HEK293T (cell line): ENCODE results near the gene NMBR.
"Not testable (repeated sequence)": the region's sequence is repeated elsewhere in the genome, so short reads cannot be mapped to it uniquely, and the experiment has no call there.

Experiments
- CTCF ChIA-PET: fragments of 350-600 bp; formaldehyde crosslinking; extraction: SDS; loops from one replicate; lab custom pipeline; 2021; ENCODE audit warnings: antibody characterized with exemption, inconsistent platforms; lab: Yijun Ruan, JAX
- POLR2A ChIA-PET: fragments of 350-600 bp; formaldehyde crosslinking; extraction: SDS; loops from one replicate; lab custom pipeline; 2020; ENCODE audit warnings: antibody characterized with exemption, inconsistent platforms; lab: Yijun Ruan, JAX
- DNase-seq: peaks from one replicate; pipeline ENCODE4 v3.0.0; 2012; ENCODE audit warnings: mixed read lengths; ENCODE audit errors: extremely low spot score
- ARNT ChIP-seq: fragments of 450-650 bp; IDR thresholded peaks from 2 replicates; pipeline ENCODE4 v1.6.1; 2017; ENCODE audit warnings: mild to moderate bottlenecking
- BHLHE40 ChIP-seq: fragments of 450-650 bp; IDR thresholded peaks from 2 replicates; pipeline ENCODE4 v1.6.1; 2016; ENCODE audit warnings: mild to moderate bottlenecking, moderate library complexity, borderline replicate concordance
- CTBP1 ChIP-seq: fragments of 450-650 bp; IDR thresholded peaks from 2 replicates; pipeline ENCODE4 v1.6.1; 2016; ENCODE audit warnings: borderline replicate concordance
- ELF4 ChIP-seq: fragments of 450-650 bp; IDR thresholded peaks from 2 replicates; pipeline ENCODE4 v1.6.1; 2017; ENCODE audit warnings: antibody characterized with exemption
- FOXA1 ChIP-seq: fragments of 450-650 bp; IDR thresholded peaks from 2 replicates; pipeline ENCODE4 v1.6.1; 2016; ENCODE audit warnings: mild to moderate bottlenecking
- FOXK2 ChIP-seq: fragments of 450-650 bp; IDR thresholded peaks from 2 replicates; pipeline ENCODE4 v1.6.1; 2016; ENCODE audit warnings: mild to moderate bottlenecking
- FOXM1 ChIP-seq: fragments of 450-650 bp; IDR thresholded peaks from 2 replicates; pipeline ENCODE4 v1.6.1; 2017; ENCODE audit warnings: mild to moderate bottlenecking, borderline replicate concordance
- HDGF ChIP-seq: fragments of 450-650 bp; IDR thresholded peaks from 2 replicates; pipeline ENCODE4 v1.6.1; 2017; ENCODE audit warnings: antibody characterized with exemption, borderline replicate concordance
- L3MBTL2 ChIP-seq: fragments of 450-650 bp; conservative IDR thresholded peaks from 2 replicates; pipeline ENCODE4 v1.6.1; 2016; ENCODE audit warnings: mild to moderate bottlenecking
- LEF1 ChIP-seq: fragments of 450-650 bp; IDR thresholded peaks from 2 replicates; pipeline ENCODE4 v1.6.1; 2017; ENCODE audit warnings: mild to moderate bottlenecking, borderline replicate concordance
- NFRKB ChIP-seq: fragments of 450-650 bp; IDR thresholded peaks from 2 replicates; pipeline ENCODE4 v1.6.1; 2016; ENCODE audit warnings: mild to moderate bottlenecking, moderate library complexity
- SP1 ChIP-seq: fragments of 450-650 bp; IDR thresholded peaks from 2 replicates; pipeline ENCODE4 v1.6.1; 2017
- SUZ12 ChIP-seq: fragments of 450-650 bp; IDR thresholded peaks from 2 replicates; pipeline ENCODE4 v1.6.1; 2016; ENCODE audit warnings: mild to moderate bottlenecking
- TARDBP ChIP-seq: fragments of 450-650 bp; IDR thresholded peaks from 2 replicates; pipeline ENCODE4 v1.6.1; 2016
- ZNF384 ChIP-seq: fragments of 450-650 bp; IDR thresholded peaks from 2 replicates; pipeline ENCODE4 v1.6.1; 2016
- TF ChIP-seq, protein P1 (sequence below): fragments of 450-650 bp; IDR thresholded peaks from 2 replicates; pipeline ENCODE4 v1.6.1; 2016

Gene NMBR

DNA sequence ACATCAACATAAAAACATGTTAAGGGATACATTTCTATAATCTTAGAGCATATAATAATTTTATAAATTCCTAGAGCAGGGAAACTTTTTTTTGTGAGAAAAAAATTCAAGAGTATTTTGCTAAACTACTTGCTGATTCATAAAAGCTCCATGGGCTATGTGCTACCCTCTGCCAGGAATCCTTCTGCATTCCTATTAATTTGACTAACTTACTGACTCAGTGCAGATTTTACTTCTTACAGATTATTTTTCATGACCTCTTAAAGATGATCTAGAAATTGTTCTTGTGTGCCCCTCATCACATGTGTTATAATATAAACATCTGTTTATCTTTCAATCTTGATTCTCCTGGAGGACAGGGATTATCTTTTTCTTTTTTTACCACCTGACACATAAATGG lies 5.8 kb upstream of the NMBR start:
- no peak for DNase-seq
- ChIA-PET CTCF (no interaction called here), POLR2A (no interaction called here)
- TF ChIP-seq, protein P1, sequence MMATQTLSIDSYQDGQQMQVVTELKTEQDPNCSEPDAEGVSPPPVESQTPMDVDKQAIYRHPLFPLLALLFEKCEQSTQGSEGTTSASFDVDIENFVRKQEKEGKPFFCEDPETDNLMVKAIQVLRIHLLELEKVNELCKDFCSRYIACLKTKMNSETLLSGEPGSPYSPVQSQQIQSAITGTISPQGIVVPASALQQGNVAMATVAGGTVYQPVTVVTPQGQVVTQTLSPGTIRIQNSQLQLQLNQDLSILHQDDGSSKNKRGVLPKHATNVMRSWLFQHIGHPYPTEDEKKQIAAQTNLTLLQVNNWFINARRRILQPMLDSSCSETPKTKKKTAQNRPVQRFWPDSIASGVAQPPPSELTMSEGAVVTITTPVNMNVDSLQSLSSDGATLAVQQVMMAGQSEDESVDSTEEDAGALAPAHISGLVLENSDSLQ = no peak
- TF ChIP-seq LEF1 (no peak), NFRKB (no peak), ELF4 (no peak), HDGF (no peak), ARNT (no peak), ZNF384 (no peak)

DNA sequence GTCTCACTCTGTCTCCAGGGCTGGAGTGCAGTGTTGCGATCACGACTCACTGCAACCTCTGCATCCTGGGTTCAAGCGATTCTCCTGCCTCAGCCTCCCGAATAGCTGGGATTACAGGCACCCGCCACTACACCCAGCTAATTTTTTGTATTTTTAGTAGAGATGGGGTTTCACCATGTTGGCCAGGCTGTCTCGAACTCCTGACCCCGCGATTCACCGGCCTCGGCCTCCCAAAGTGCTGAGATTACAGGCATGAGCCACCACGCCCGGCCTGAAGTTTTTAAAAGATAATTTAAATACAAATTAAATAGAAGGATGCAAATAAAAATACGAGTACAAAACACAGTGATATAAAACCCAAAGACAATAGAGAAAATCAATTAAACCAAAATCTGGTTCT lies 5.4 kb downstream of the NMBR start:
- DNase-seq, CTCF ChIA-PET, POLR2A ChIA-PET: not testable (repeated sequence)

DNA sequence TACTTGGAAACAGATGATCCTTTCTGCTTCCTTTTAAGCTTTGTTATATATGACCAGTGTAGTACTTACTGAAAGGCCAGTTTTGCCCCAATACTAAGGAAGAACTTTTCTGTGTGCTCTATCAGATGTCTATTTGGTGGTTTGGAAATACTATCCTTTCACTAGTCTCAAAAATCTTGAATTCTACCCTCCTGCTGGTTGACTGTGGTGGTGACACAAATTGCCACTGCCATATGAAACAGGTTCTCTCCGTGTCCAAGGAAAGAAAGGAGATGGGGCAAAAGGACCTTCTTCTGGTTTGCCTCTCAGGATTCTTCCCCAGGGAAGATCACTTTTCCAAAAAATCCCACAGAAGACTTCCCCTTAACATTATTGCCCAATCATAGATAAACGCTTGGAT lies 8.0 kb downstream of the NMBR start:
- CTCF ChIA-PET = no interaction called here
- DNase-seq = no peak
- POLR2A ChIA-PET = no interaction called here
- TF ChIP-seq FOXA1 = no peak
- TF ChIP-seq FOXM1 = no peak
- TF ChIP-seq ZNF384 = no peak
- TF ChIP-seq L3MBTL2 = no peak
- no peak for TF ChIP-seq LEF1
- TF ChIP-seq, protein P1 = no peak
- no peak for TF ChIP-seq ARNT
- TF ChIP-seq BHLHE40 = no peak
- no peak for TF ChIP-seq SUZ12
- TF ChIP-seq CTBP1 = no peak
- TF ChIP-seq ELF4 = no peak
- no peak for TF ChIP-seq NFRKB
- no peak for TF ChIP-seq TARDBP
- TF ChIP-seq FOXK2 = no peak
- no peak for TF ChIP-seq SP1
- no peak for TF ChIP-seq HDGF

DNA sequence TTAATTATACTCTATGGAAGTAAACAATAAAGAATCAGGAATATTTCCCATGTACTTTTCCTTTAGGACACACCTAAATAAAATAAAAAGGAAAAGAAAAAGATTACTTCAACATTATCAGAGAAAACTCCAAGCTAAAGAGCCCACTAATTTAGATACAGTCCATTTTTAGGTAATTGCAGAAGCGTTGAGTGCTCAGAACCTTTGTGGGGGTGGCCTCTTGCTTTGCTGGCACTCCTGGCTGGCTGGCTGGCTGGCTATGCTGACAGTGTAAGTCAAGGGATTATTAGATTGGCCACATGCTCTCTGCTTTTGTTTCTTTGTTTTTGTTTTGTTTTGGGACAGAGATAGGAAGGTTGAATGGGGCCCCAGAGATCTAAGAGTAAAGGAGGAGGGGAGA lies 14.3 kb downstream of the NMBR start, which contains the start of gene GJE1:
Gene GJE1 (plus strand): TSS at position 301 of the 400 bp plus-strand sequence. CDS start 234 bp downstream, outside the sequence.
- TF ChIP-seq ZNF384 = no peak
- TF ChIP-seq HDGF = no peak
- no peak for TF ChIP-seq CTBP1
- no peak for TF ChIP-seq FOXM1
- TF ChIP-seq, protein P1 = no peak
- TF ChIP-seq BHLHE40 = no peak
- TF ChIP-seq SUZ12 = no peak
- TF ChIP-seq NFRKB = no peak
- TF ChIP-seq SP1 = no peak
- TF ChIP-seq ARNT = no peak
- no peak for TF ChIP-seq LEF1
- no peak for TF ChIP-seq ELF4
- no peak for TF ChIP-seq FOXA1
- TF ChIP-seq TARDBP = no peak
- DNase-seq = no peak
- ChIA-PET POLR2A (no interaction called here), CTCF (no interaction called here)

DNA sequence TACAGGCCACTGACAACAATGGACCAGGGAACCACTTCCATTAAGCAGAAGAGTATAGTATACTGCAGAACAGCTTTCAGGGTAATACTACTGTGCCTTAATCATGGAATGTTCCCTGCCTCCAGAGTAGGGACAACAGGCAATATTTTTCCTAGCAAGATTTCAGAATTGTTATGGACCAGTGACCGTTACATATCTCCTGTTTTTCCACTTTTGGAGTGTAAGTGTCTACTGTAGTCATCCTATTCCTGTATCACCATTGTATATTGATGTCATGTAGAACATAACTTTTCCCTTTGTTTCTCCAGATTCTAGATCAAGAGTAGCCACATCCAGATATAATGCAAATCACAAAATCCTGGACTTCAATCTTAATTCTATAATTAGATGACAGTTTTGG lies 16.1 kb downstream of the NMBR start:
- DNase-seq = no peak
- CTCF ChIA-PET = no interaction called here
- POLR2A ChIA-PET = no interaction called here
- TF ChIP-seq L3MBTL2 (no peak), HDGF (no peak), NFRKB (no peak), FOXK2 (no peak), SUZ12 (no peak), ARNT (no peak), LEF1 (no peak), ELF4 (no peak), ZNF384 (no peak), FOXA1 (no peak), FOXM1 (no peak), TARDBP (no peak), CTBP1 (no peak), SP1 (no peak), BHLHE40 (no peak)
- TF ChIP-seq, protein P1 = no peak

DNA sequence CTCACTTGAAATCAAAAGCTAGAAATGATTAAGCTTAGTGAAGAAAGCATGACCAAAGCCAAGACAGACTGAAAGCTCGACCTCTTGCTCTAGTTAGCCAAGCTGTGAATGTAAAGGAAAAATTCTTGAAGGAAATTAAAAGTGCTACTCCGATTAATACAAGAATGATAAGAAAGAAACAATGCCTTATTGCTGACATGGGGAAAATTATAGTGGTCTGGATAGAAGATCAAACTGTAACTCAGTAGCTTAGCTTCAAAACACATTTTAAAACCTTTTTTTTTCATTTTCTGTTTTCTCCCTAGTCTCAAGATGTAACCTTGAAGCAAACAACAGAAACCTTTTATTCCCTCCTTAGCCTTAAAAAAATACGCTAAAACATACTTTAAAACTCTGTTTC lies 25.6 kb downstream of the NMBR start:
- CTCF ChIA-PET = interaction anchor here (0.6 kb wide), 1 partner anchor 1253 kb away, joined by 3 read pairs; no protein-coding TSS in a partner anchor
- POLR2A ChIA-PET = no interaction called here
- DNase-seq = no peak
- no peak for TF ChIP-seq SUZ12

DNA sequence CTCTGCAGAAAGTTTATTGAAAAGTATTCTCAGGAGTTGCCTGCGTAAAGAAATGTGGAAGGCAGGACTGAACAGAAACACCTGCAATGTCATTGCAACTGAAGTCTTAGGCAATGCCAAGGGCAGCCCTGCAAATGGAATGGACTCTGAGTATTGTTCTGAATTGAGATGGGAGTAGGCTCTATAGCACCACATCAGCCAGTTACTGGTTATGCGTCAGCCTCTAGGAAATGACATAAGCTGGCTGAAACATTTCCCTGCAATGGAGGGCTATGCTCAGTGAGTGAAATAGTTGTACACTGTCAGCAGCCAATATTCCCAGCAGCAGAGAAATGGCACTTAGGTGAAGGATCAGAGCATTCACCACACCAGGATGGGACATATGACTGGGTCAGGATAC lies 28.0 kb downstream of the NMBR start:
- no peak for DNase-seq
- ChIA-PET POLR2A (no interaction called here), CTCF (no interaction called here)
- TF ChIP-seq FOXK2 (no peak), ZNF384 (no peak), CTBP1 (no peak), ARNT (no peak), FOXA1 (no peak), TARDBP (no peak), SP1 (no peak), L3MBTL2 (no peak), BHLHE40 (no peak), LEF1 (no peak)
